HepG2 (cell line): ENCODE results near the gene RAMP3. TPM values are rescaled to one million over a fixed set of nuclear protein-coding genes. Genes with fewer than 3 reads are reported as not detected.

Experiments
- ATAC-seq: fragments of 200-7000 bp; cut with Tn5 transposase; 3 replicates; pipeline ENCODE4 v1.9.1; 2020; ENCODE audit warnings: mild to moderate bottlenecking, moderate library complexity
- BruUV-seq: library from RNA; stranded (reverse); fragments of 400-500 nt; replicated peaks from 2 replicates; lab custom pipeline; 2021; lab: Mats Ljungman, UMichigan
- CTCF ChIA-PET: fragments of 300-600 bp; formaldehyde crosslinking; extraction: SDS; loops from one replicate; lab custom pipeline; 2021; ENCODE audit warnings: low total read pairs, inconsistent platforms, low intra/inter-chr PET ratio; lab: Yijun Ruan, JAX
- POLR2A ChIA-PET: fragments of 350-600 bp; sonication (Branson Sonifier 250); formaldehyde crosslinking; loops from one replicate; lab custom pipeline; 2020; ENCODE audit warnings: antibody characterized with exemption, inconsistent platforms; lab: Yijun Ruan, JAX
- DNase-seq: peaks from one replicate; pipeline ENCODE4 v3.0.0-alpha.2; 2015; ENCODE audit warnings: low spot score
- FAIRE-seq: peaks from 3 replicates; lab custom pipeline; 2011; peaks lifted over from hg19 to GRCh38; lab: Jason Lieb, UNC
- H2AFZ ChIP-seq: one replicate; pipeline ENCODE4 v1.6.1; 2011; ENCODE audit warnings: low read length, inconsistent platforms
- H3K27ac ChIP-seq: fragments of 300-600 bp; 3 replicates; pipeline ENCODE4 v1.8.0; 2011; ENCODE audit warnings: mixed run types, mild to moderate bottlenecking, mixed read lengths, low read length, inconsistent platforms; ENCODE audit not compliant: insufficient read depth; ENCODE audit errors: extremely low read length
- H3K27me3 ChIP-seq, 2 experiments: fragments of 200-600 bp in 1 of 2; 2 replicates in 1 of 2; 3 replicates in 1 of 2; pipeline versions ENCODE4 v1.6.0 to v1.8.0; 2011; ENCODE audit warnings: low read length in 2 of 2, mild to moderate bottlenecking in 2 of 2, moderate library complexity in 2 of 2, inconsistent platforms in 1 of 2; ENCODE audit not compliant: insufficient read depth in 2 of 2, control insufficient read depth in 1 of 2
- H3K36me3 ChIP-seq, 2 experiments: fragments of 200-600 bp in 1 of 2; replicated peaks in 1 of 2; 2 replicates in 1 of 2; 3 replicates in 1 of 2; pipeline versions ENCODE4 v1.5.1 to v1.8.0; 2011; ENCODE audit warnings: low read length in 2 of 2, inconsistent platforms in 1 of 2; ENCODE audit not compliant: insufficient read depth in 2 of 2, control insufficient read depth in 1 of 2
- H3K4me1 ChIP-seq: 2 replicates; pipeline ENCODE4 v1.5.1; 2012; ENCODE audit warnings: low read length, inconsistent platforms; ENCODE audit not compliant: insufficient read depth
- H3K4me2 ChIP-seq: 2 replicates; pipeline ENCODE4 v1.6.0; 2011; ENCODE audit warnings: low read depth, low read length, inconsistent platforms
- H3K4me3 ChIP-seq, 3 experiments: fragments of 200-600 bp in 1 of 3; sonication (generic), shearing (Covaris generic) in 1 of 3; replicated peaks in 1 of 3; 2 replicates each; pipeline ENCODE4 v1.5.1; 2011 to 2016; ENCODE audit warnings: low read length in 3 of 3, inconsistent platforms in 2 of 3, low read depth in 2 of 3, mild to moderate bottlenecking in 2 of 3, control low read depth in 1 of 3, mixed read lengths in 1 of 3; ENCODE audit not compliant: insufficient read depth in 1 of 3
- H3K79me2 ChIP-seq: one replicate; pipeline ENCODE4 v1.6.1; 2011; ENCODE audit warnings: low read length, inconsistent platforms; ENCODE audit not compliant: insufficient read depth
- H3K9ac ChIP-seq: 2 replicates; pipeline ENCODE4 v1.6.0; 2011; ENCODE audit warnings: mild to moderate bottlenecking, low read depth, low read length, inconsistent platforms; ENCODE audit not compliant: insufficient read depth
- H3K9me3 ChIP-seq: 2 replicates; pipeline ENCODE4 v1.5.1; 2012; ENCODE audit warnings: mild to moderate bottlenecking, low read length
- H4K20me1 ChIP-seq: 2 replicates; pipeline ENCODE4 v1.6.0; 2011; ENCODE audit warnings: inconsistent platforms, mild to moderate bottlenecking, low read length, moderate library complexity; ENCODE audit not compliant: insufficient read depth
- BHLHE40 ChIP-seq: IDR thresholded peaks from 2 replicates; pipeline ENCODE4 v1.6.1; 2011; ENCODE audit warnings: low read length, improper control_type of control experiment
- CREB1 ChIP-seq, 2 experiments: fragments of 450-650 bp in 1 of 2; IDR thresholded peaks; 2 replicates each; pipeline ENCODE4 v1.6.1; 2016 to 2017; ENCODE audit warnings: control low read depth in 1 of 2, mild to moderate bottlenecking in 1 of 2, missing compliant biosample characterization in 1 of 2, missing genetic modification characterization in 1 of 2
- ESRRA ChIP-seq: sonication (generic); formaldehyde crosslinking; IDR thresholded peaks from 2 replicates; pipeline ENCODE4 v1.5.1; 2020; ENCODE audit warnings: mild to moderate bottlenecking, low read depth, missing genetic modification reagents
- HMGA1 ChIP-seq: sonication (generic); formaldehyde crosslinking; conservative IDR thresholded peaks from 2 replicates; pipeline ENCODE4 v1.4.0; 2020; ENCODE audit warnings: missing genetic modification reagents
- HNF4A ChIP-seq: sonication (generic); formaldehyde crosslinking; IDR thresholded peaks from 2 replicates; pipeline ENCODE4 v1.4.0; 2020; ENCODE audit warnings: missing genetic modification reagents
- KMT2B ChIP-seq: IDR thresholded peaks from 2 replicates; pipeline ENCODE4 v1.6.1; 2016; ENCODE audit warnings: missing genetic modification reagents, missing compliant biosample characterization
- NR2C2 ChIP-seq: sonication (generic); formaldehyde crosslinking; IDR thresholded peaks from 2 replicates; pipeline ENCODE4 v1.4.0; 2020; ENCODE audit warnings: missing genetic modification reagents, mild to moderate bottlenecking, moderate library complexity, borderline replicate concordance
- NR2F1 ChIP-seq, 2 experiments: fragments of 450-650 bp in 1 of 2; formaldehyde crosslinking in 1 of 2; IDR thresholded peaks; 2 replicates each; pipeline versions ENCODE4 v1.5.0 to v1.6.1; 2016 to 2020; ENCODE audit warnings: mild to moderate bottlenecking in 1 of 2, missing compliant biosample characterization in 1 of 2, missing genetic modification reagents in 1 of 2, moderate library complexity in 1 of 2
- NR2F2 ChIP-seq: IDR thresholded peaks from 2 replicates; pipeline ENCODE4 v1.6.1; 2012; ENCODE audit warnings: low read depth, inconsistent platforms, borderline replicate concordance
- NR2F6 ChIP-seq, 2 experiments: IDR thresholded peaks; 2 replicates each; pipeline ENCODE4 v1.6.1; 2016; ENCODE audit warnings: antibody characterized with exemption in 1 of 2, mild to moderate bottlenecking in 1 of 2
- RARA ChIP-seq: IDR thresholded peaks from 2 replicates; pipeline ENCODE4 v1.6.1; 2016; ENCODE audit warnings: missing genetic modification reagents, missing compliant biosample characterization
- RFXAP ChIP-seq: sonication (generic); formaldehyde crosslinking; IDR thresholded peaks from 2 replicates; pipeline ENCODE4 v1.4.0; 2020; ENCODE audit warnings: missing genetic modification reagents, borderline replicate concordance
- ZNF567 ChIP-seq: sonication (generic); formaldehyde crosslinking; IDR thresholded peaks from 2 replicates; pipeline ENCODE4 v1.8.1; 2023; ENCODE audit warnings: mild to moderate bottlenecking, missing genetic modification reagents, borderline replicate concordance
- WGBS: methylation state at CpG from one replicate; pipeline ENCODE4 v1.1.6; 2017; ENCODE audit warnings: low lambda C conversion rate; 5-methylcytosine and 5-hydroxymethylcytosine counted together
- in situ Hi-C: cut with HindIII; loops from 2 replicates; pipeline ENCODE4 v1.10.0; 2017; ENCODE audit warnings: low pct_unique_long_range_greater_than_20kb; ENCODE audit not compliant: extremely low pct_ligation_motif_present
- intact Hi-C: fragments of 100-400 bp; cut with micrococcal nuclease; formaldehyde crosslinking; loops from one replicate; pipeline ENCODE4 v1.10.0; 2022; ENCODE audit not compliant: unreplicated experiment
- polyA plus RNA-seq, 8 experiments: library from polyadenylated mRNA; depleted of rRNA in 3 of 8; stranded (reverse) in 7 of 8; unstranded in 1 of 8; fragments of >200 nt; fragmentation: Illumina TruSeq in 4 of 8; extraction: Trizol in 4 of 8; gene quantifications; 2 replicates each; pipeline versions ENCODE4 v1.2.1 to v1.2.3, GENCODE V29; 2011 to 2016; ENCODE audit warnings: low read depth in 4 of 8, missing spikeins in 1 of 8, mixed read lengths in 1 of 8; ENCODE audit not compliant: insufficient read depth in 1 of 8
- total RNA-seq, 5 experiments: library from RNA; depleted of rRNA; stranded (reverse); fragments of >200 nt; fragmentation: Illumina TruSeq; extraction: Trizol; gene quantifications; 2 replicates each; pipeline ENCODE4 v1.2.3, GENCODE V29; 2016; ENCODE audit warnings: low read depth in 1 of 5
- TF ChIP-seq, protein P1 (sequence below): IDR thresholded peaks from 2 replicates; pipeline ENCODE4 v1.6.1; 2016
- TF ChIP-seq, protein P2 (sequence below), 2 experiments: sonication (generic) in 1 of 2; formaldehyde crosslinking in 1 of 2; IDR thresholded peaks; 2 replicates each; pipeline versions ENCODE4 v1.5.1 to v1.6.1; 2011 to 2020; ENCODE audit warnings: borderline replicate concordance in 1 of 2, low read depth in 1 of 2, low read length in 1 of 2, mild to moderate bottlenecking in 1 of 2, missing genetic modification reagents in 1 of 2, moderate library complexity in 1 of 2
- TF ChIP-seq, protein P3 (sequence below): sonication (generic); formaldehyde crosslinking; IDR thresholded peaks from 2 replicates; pipeline ENCODE4 v1.4.0; 2020; ENCODE audit warnings: mild to moderate bottlenecking, low read depth, missing genetic modification reagents
- TF ChIP-seq, protein P4 (sequence below): sonication (generic); formaldehyde crosslinking; IDR thresholded peaks from 2 replicates; pipeline ENCODE4 v1.4.0; 2020; ENCODE audit warnings: missing genetic modification reagents

Gene RAMP3
- total and polyA plus RNA-seq, 2 of the 13 experiments (the other 11 are each of a cell fraction or from before 2014, with no cell fraction given), result not detected

DNA sequence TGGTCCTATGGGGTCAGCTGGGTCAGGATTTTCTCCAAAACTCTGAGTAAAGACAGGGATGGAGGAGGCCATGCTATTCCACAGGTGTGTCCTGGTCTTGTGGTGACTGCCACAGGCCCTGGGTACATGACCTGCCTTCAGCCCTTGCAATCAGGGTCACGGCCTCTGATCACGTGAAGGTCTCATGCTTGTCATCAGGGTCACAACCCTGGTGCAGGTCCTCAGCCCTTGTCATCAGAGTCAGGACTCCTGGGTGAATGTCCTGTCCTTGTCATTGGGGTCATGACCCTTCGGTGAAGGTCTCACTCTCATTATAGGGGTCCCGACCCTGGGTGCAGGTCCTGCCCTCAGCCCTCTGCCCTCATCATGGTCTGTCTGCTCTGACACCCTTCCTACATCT lies 24.2 kb upstream of the RAMP3 start:
- intact Hi-C loops (no loop called here), in situ Hi-C loops (loop anchor here (10.0 kb wide), 1 partner anchor 279 kb away; no protein-coding TSS in a partner anchor)
- Histone ChIP-seq H2AFZ (no peak overlapping the region), H3K4me1 (0 out of 2 replicates have a peak, but pooled peaks cover 4% of the 10 kb centered on the region), H3K4me3 (no peak overlapping the region), H4K20me1 (no peaks in the 10 kb centered on the region), H3K36me3 (no peaks in the 10 kb centered on the region), H3K9ac (no peak overlapping the region), H3K4me2 (no peak overlapping the region), H3K27ac (no peak overlapping the region), H3K9me3 (no peaks in the 10 kb centered on the region), H3K79me2 (no peaks in the 10 kb centered on the region), H3K27me3 (peaks cover 5 to 32% of the 10 kb centered on the region in 2 experiments; a peak in 3 of 5 replicates)
- ChIA-PET CTCF (no interaction called here), POLR2A (no interaction called here)
- no CpG with 5 or more reads among the region's 4 CpGs for WGBS
- TF ChIP-seq, protein P1, sequence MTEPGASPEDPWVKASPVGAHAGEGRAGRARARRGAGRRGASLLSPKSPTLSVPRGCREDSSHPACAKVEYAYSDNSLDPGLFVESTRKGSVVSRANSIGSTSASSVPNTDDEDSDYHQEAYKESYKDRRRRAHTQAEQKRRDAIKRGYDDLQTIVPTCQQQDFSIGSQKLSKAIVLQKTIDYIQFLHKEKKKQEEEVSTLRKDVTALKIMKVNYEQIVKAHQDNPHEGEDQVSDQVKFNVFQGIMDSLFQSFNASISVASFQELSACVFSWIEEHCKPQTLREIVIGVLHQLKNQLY (CRISPR knock-in tag), result peak; percentile 92
- peak; percentile 46; the same call in 1 of the 2 replicates for TF ChIP-seq ESRRA
- TF ChIP-seq, protein P2, sequence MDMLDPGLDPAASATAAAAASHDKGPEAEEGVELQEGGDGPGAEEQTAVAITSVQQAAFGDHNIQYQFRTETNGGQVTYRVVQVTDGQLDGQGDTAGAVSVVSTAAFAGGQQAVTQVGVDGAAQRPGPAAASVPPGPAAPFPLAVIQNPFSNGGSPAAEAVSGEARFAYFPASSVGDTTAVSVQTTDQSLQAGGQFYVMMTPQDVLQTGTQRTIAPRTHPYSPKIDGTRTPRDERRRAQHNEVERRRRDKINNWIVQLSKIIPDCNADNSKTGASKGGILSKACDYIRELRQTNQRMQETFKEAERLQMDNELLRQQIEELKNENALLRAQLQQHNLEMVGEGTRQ (IDR thresholded peaks at IDR 0.05; ENCODE audit: low read depth, low read length), result peak; percentile 36; the same call in 1 of the 2 replicates
- TF ChIP-seq, protein P2 (CRISPR knock-in tag; IDR thresholded peaks at IDR 0.05; ENCODE audit: borderline replicate concordance), result no peak; the same call in 1 of the 2 replicates
- TF ChIP-seq HMGA1, result no peak
- no peak for TF ChIP-seq RFXAP (CRISPR knock-in tag)
- peak; percentile 84 for TF ChIP-seq NR2C2
- TF ChIP-seq NR2F6 (IDR thresholded peaks at IDR 0.05), result peak; percentile 78
- TF ChIP-seq NR2F6 (CRISPR knock-in tag; IDR thresholded peaks at IDR 0.05), result peak; percentile 64
- TF ChIP-seq BHLHE40, result peak; percentile 72
- 0 out of 2 replicates have a peak, but pooled peaks have one; percentile 4 for TF ChIP-seq CREB1 (IDR thresholded peaks at IDR 0.05)
- TF ChIP-seq CREB1 (CRISPR knock-in tag; IDR thresholded peaks at IDR 0.05), result no peak
- TF ChIP-seq, protein P3, sequence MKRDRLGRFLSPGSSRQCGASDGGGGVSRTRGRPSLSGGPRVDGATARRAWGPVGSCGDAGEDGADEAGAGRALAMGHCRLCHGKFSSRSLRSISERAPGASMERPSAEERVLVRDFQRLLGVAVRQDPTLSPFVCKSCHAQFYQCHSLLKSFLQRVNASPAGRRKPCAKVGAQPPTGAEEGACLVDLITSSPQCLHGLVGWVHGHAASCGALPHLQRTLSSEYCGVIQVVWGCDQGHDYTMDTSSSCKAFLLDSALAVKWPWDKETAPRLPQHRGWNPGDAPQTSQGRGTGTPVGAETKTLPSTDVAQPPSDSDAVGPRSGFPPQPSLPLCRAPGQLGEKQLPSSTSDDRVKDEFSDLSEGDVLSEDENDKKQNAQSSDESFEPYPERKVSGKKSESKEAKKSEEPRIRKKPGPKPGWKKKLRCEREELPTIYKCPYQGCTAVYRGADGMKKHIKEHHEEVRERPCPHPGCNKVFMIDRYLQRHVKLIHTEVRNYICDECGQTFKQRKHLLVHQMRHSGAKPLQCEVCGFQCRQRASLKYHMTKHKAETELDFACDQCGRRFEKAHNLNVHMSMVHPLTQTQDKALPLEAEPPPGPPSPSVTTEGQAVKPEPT (CRISPR knock-in tag), result no peak
- no peak for TF ChIP-seq KMT2B (CRISPR knock-in tag)
- TF ChIP-seq, protein P4, sequence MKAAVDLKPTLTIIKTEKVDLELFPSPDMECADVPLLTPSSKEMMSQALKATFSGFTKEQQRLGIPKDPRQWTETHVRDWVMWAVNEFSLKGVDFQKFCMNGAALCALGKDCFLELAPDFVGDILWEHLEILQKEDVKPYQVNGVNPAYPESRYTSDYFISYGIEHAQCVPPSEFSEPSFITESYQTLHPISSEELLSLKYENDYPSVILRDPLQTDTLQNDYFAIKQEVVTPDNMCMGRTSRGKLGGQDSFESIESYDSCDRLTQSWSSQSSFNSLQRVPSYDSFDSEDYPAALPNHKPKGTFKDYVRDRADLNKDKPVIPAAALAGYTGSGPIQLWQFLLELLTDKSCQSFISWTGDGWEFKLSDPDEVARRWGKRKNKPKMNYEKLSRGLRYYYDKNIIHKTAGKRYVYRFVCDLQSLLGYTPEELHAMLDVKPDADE, result no peak
- peak; percentile 75 for TF ChIP-seq RARA (CRISPR knock-in tag)
- TF ChIP-seq HNF4A (CRISPR knock-in tag), result 0 out of 2 replicates have a peak, but pooled peaks have one; percentile 13
- TF ChIP-seq NR2F1 (CRISPR knock-in tag; IDR thresholded peaks at IDR 0.05), result peak; percentile 45 to 85; a peak in 2 of 4 replicates
- peak; percentile 50 for TF ChIP-seq NR2F2
- no peak for TF ChIP-seq ZNF567 (CRISPR knock-in tag)
- no TSS peak for BruUV-seq
- DNase-seq (no peak), FAIRE-seq (no peak), ATAC-seq (no peak)
